ENCODE measurements around the gene SLC13A3. TPM values are rescaled to one million over a fixed set of nuclear protein-coding genes. Genes with fewer than 3 reads are reported as not detected.
A peak's percentile ranks its signal among the peaks of the same experiment; 100 is the strongest.
"Not testable (repeated sequence)": the region's sequence is repeated elsewhere in the genome, so short reads cannot be mapped to it uniquely, and the experiment has no call there.

SLC13A3 gene
- total and polyA plus RNA-seq, 8 donors = 2.4 to 10.4 (median 8.8) TPM

DNA sequence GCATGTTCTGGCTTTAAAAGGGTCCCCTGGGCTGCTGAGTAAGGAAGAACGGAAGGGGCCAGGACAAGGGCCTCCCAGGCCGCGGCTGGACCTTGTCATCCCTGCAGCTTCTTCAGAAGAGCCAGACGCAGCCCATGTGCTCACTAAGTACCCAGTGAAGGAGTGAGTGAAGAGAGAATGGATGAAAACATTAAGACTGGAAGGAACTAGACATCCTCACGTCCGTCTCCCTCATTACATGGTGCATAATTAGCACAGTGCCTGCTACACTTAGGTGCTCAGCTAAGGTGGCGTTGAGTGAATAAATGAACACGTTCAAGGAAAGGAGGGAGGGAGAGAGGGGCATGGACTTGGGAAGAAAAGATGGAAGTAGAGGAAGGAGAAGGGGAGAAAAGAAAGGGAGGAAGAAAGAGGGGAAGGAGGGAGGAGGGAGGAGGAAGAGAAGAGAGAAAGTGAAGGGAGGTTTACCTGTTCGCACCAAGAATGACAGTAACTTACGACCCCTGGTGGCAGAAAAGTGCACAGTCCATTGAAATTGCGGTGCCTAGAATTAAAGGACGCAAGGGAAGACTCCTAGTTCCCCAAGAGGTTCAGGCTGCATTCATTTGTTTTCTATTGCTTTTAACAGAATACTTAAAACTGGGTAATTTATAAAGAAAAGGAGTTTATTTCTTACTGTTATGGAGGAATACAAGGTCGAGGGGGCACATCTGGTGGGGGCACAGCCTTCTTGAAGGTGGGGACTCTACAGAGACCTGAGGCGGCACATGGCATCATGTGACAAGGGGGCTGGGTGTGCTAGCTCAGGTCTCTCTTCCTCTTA, 30.0 kb upstream of the SLC13A3 start:
- Histone ChIP-seq H3K27ac (no peak overlapping the region), H3K9me3 (no peaks in the 10 kb centered on the region), H3K4me1 (peaks cover 0 to 17% of the 10 kb centered on the region in 2 donors), H3K36me3 (peaks cover 0 to 16% of the 10 kb centered on the region in 2 donors), H3K27me3 (no peaks in the 10 kb centered on the region), H3K4me3 (no peak overlapping the region)
- intact Hi-C loops (cut with DNase I) = no loop called here
- TF ChIP-seq, protein P1, sequence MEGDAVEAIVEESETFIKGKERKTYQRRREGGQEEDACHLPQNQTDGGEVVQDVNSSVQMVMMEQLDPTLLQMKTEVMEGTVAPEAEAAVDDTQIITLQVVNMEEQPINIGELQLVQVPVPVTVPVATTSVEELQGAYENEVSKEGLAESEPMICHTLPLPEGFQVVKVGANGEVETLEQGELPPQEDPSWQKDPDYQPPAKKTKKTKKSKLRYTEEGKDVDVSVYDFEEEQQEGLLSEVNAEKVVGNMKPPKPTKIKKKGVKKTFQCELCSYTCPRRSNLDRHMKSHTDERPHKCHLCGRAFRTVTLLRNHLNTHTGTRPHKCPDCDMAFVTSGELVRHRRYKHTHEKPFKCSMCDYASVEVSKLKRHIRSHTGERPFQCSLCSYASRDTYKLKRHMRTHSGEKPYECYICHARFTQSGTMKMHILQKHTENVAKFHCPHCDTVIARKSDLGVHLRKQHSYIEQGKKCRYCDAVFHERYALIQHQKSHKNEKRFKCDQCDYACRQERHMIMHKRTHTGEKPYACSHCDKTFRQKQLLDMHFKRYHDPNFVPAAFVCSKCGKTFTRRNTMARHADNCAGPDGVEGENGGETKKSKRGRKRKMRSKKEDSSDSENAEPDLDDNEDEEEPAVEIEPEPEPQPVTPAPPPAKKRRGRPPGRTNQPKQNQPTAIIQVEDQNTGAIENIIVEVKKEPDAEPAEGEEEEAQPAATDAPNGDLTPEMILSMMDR (IDR thresholded peaks at IDR 0.05) = peak; percentile 68 to 77
- ATAC-seq (peak; percentile 54), DNase-seq (peak in 1 of 4 donors; percentile 65)

DNA sequence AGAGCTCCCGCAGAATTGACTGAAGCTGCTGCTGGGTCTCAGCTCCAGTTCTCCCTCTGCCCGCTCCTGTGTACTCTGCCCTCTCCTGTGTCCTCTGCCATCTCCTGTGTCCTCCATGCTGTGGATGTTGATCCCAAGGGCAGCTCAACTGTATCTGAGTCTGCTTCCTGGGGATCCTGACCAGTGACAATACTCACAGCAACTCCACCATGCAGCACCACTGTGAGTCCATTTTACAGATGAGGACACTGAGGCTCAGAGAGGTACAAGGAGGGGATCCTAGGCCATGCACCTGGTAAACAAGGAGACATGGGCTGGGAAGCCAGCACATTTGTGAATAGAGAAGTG, 29.4 kb upstream of the SLC13A3 start:
- intact Hi-C loops (cut with DNase I) = no loop called here
- H3K27me3 ChIP-seq = no peaks in the 10 kb centered on the region
- H3K27ac ChIP-seq = no peak overlapping the region
- DNase-seq = no peak
- H3K36me3 ChIP-seq = peaks cover 0 to 12% of the 10 kb centered on the region in 2 donors
- no peaks in the 10 kb centered on the region for H3K9me3 ChIP-seq
- TF ChIP-seq, protein P1 (IDR thresholded peaks at IDR 0.05) = no peak
- no peak overlapping the region for H3K4me3 ChIP-seq
- no peak for ATAC-seq
- H3K4me1 ChIP-seq = peaks cover 0 to 16% of the 10 kb centered on the region in 2 donors

DNA sequence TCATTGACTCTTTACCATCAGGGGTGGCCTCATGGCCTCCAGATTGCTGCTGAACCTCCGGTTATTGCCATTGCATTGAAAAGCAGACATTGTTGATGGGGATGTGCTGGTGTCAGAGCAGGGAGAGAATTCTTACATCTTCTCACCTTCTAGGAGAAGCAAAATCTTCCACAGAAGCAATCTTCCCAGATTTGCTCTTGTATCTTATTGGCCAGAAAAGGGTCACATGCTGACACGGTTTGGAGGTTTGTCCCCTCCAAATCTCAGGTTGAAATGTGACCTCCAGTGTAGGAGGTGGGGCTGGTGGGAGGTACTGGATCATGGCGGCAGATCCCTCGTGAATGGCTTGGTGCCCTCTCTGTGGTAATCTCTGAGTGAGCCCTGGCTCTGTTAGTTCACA, 27.3 kb upstream of the SLC13A3 start:
- ATAC-seq (no peak), DNase-seq (no peak)
- TF ChIP-seq, protein P1 (IDR thresholded peaks at IDR 0.05) = no peak
- peaks cover 0 to 9% of the 10 kb centered on the region in 2 donors for H3K36me3 ChIP-seq
- H3K4me1 ChIP-seq = peaks cover 0 to 7% of the 10 kb centered on the region in 2 donors
- H3K4me3 ChIP-seq = no peak overlapping the region
- intact Hi-C loops (cut with DNase I) = no loop called here
- H3K9me3 ChIP-seq = no peaks in the 10 kb centered on the region
- H3K27ac ChIP-seq = no peak overlapping the region
- no peaks in the 10 kb centered on the region for H3K27me3 ChIP-seq

DNA sequence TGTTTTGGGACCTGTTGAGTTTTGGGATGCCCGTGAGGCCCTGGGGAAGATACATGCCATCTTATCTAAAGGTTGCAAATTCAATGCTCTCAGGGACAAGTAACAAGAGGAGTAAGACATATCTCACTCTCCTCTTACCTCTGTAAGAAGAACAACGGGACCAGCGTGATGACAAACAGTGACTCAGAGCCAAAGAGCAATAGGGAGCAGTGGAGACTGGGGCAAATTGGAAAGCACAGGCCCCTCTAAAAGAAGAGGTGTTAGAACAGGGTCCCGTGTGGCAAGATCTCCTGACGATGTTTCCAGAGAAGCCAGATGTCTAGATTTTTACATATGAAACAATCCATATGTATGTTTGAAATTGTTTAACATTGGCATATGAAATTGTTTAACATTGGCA, 26.3 kb upstream of the SLC13A3 start:
- H3K4me3 ChIP-seq = no peak overlapping the region
- intact Hi-C loops (cut with DNase I) = no loop called here
- DNase-seq (no peak), ATAC-seq (no peak)
- H3K4me1 ChIP-seq = no peaks in the 10 kb centered on the region
- H3K36me3 ChIP-seq = peaks cover 0 to 9% of the 10 kb centered on the region in 2 donors
- H3K9me3 ChIP-seq = peaks cover 0 to 2% of the 10 kb centered on the region in 2 donors
- no peak overlapping the region for H3K27ac ChIP-seq
- H3K27me3 ChIP-seq = no peaks in the 10 kb centered on the region
- TF ChIP-seq, protein P1 (IDR thresholded peaks at IDR 0.05) = no peak

DNA sequence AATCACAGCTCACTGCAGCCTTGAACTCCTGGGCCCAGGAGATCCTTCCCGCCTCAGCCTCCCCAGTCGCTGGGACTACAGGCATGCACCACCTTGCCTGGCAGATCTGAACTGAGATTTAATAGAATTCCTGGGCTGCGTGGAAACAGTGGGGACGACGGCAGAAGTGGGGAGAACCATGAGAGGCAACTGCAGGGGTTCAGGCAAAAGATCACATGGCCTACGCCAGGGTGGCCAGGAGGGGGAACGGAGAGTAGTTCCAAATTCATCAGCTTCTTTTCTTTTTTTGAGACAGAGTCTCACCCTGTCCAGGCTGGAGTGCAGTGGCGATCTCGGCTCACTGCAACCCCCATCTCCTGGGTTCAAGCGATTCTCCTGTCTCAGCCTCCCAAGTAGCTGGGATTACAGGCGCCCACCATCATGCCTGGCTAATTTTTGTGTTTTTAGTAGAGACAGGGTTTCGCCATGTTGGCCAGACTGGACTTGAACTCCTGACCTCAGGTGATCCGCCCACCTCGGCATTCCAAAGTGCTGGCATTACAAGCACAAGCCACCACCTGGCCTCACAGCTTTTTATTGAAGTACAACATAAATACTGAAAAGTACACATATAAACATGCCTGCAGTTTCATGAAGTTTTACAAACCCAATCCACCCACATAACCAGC, 25.5 kb upstream of the SLC13A3 start:
- H3K27me3 ChIP-seq; H3K9me3 ChIP-seq; H3K4me3 ChIP-seq; H3K36me3 ChIP-seq; ATAC-seq; H3K27ac ChIP-seq; intact Hi-C loops (cut with DNase I); H3K4me1 ChIP-seq; DNase-seq: not testable (repeated sequence)
